Measurements from ENCODE around the gene FRK. TPM values are rescaled to one million over a fixed set of nuclear protein-coding genes. Genes with fewer than 3 reads are reported as not detected.

The FRK gene
- total and polyA plus RNA-seq, 2 donors from 2014 or later: 5.9 to 25.0 TPM

DNA sequence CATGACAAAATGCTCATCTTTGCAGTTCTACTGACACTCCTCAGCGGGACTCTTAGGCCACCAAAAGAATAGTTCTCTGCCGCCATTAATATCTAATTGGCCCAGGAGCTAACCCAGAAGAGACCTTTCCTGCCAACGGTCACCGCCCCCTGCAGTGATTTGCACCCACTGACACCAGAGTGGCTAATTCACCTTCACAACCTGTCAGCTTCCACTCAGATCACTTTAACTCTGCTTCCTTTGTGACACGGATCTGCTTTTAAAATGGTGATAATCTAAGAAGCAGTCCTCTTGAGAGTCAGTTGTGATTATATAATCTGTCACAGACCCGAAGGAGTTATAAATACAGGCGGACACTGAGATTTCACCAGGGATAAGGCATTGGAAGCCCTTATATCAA lies 172.8 kb downstream of the FRK start:
- Histone ChIP-seq H3K36me3 (ENCODE audit: control insufficient read depth in 2 of 3, insufficient read depth in 3 of 3, low read length in 3 of 3) (no peaks in the 10 kb centered on the region), H3K4me1 (ENCODE audit: control insufficient read depth in 2 of 3, insufficient read depth in 2 of 3, low read depth in 1 of 3, low read length in 3 of 3) (no peaks in the 10 kb centered on the region), H3K27me3 (ENCODE audit: control insufficient read depth, insufficient read depth, low read length) (no peaks in the 10 kb centered on the region), H3K4me3 (ENCODE audit: low read length in 3 of 3) (no peak overlapping the region), H3K9me3 (ENCODE audit: control insufficient read depth in 2 of 3, insufficient read depth in 1 of 3, low read length in 3 of 3) (no peaks in the 10 kb centered on the region), H3K9ac (ENCODE audit: low read length in 3 of 3) (no peak overlapping the region), H3K27ac (ENCODE audit: low read depth in 2 of 2, low read length in 2 of 2) (no peak overlapping the region)
- no peak for DNase-seq
- intact Hi-C loops (cut with DNase I): no loop called here
- TF ChIP-seq, protein P1, sequence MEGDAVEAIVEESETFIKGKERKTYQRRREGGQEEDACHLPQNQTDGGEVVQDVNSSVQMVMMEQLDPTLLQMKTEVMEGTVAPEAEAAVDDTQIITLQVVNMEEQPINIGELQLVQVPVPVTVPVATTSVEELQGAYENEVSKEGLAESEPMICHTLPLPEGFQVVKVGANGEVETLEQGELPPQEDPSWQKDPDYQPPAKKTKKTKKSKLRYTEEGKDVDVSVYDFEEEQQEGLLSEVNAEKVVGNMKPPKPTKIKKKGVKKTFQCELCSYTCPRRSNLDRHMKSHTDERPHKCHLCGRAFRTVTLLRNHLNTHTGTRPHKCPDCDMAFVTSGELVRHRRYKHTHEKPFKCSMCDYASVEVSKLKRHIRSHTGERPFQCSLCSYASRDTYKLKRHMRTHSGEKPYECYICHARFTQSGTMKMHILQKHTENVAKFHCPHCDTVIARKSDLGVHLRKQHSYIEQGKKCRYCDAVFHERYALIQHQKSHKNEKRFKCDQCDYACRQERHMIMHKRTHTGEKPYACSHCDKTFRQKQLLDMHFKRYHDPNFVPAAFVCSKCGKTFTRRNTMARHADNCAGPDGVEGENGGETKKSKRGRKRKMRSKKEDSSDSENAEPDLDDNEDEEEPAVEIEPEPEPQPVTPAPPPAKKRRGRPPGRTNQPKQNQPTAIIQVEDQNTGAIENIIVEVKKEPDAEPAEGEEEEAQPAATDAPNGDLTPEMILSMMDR (IDR thresholded peaks at IDR 0.05; ENCODE audit: borderline replicate concordance, extremely low read depth, insufficient read depth): no peak
- no peak for FAIRE-seq

DNA sequence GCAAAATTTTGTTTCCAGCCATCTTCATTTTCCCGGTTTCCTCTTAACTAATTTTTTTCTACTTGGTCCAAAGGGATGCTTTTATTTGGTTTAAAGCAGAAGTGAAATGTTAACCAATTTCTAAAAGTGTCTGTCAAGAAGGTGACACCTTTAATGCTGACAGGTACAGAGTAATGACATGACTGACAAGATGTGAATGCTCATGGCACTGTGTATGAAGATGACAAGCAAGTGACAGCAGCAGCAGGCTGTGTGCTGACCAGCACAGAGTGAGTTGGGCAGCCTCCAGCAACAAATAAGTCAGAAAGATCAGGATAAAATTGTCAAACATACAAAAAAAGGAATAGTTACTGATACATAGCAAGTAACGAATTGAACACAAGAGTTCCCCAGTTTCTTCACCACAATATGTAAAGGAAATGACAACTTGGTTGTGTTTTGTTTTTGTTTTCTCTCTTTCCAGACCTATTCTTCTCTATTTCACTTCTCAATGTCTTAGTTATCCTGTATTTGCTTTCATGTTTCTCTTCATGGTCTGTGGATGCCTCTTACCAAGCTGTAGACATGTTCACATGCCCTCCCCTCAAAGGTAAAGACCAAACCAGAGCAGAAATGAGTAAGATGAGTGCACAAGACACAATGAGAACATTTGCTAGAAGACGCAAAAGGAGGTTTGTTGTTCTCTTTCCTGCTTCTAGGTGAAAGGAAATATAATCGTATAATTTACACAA lies 174.9 kb downstream of the FRK start:
- H3K27ac ChIP-seq (ENCODE audit: low read depth in 2 of 2, low read length in 2 of 2): no peak overlapping the region
- no peak overlapping the region for H3K9ac ChIP-seq (ENCODE audit: low read length in 3 of 3)
- no peak for FAIRE-seq
- no peaks in the 10 kb centered on the region for H3K27me3 ChIP-seq (ENCODE audit: control insufficient read depth, insufficient read depth, low read length)
- intact Hi-C loops (cut with DNase I): no loop called here
- DNase-seq: no peak
- no peaks in the 10 kb centered on the region for H3K9me3 ChIP-seq (ENCODE audit: control insufficient read depth in 2 of 3, insufficient read depth in 1 of 3, low read length in 3 of 3)
- H3K4me3 ChIP-seq (ENCODE audit: low read length in 3 of 3): no peak overlapping the region
- TF ChIP-seq, protein P1 (IDR thresholded peaks at IDR 0.05; ENCODE audit: borderline replicate concordance, extremely low read depth, insufficient read depth): no peak
- H3K4me1 ChIP-seq (ENCODE audit: control insufficient read depth in 2 of 3, insufficient read depth in 2 of 3, low read depth in 1 of 3, low read length in 3 of 3): no peaks in the 10 kb centered on the region
- no peaks in the 10 kb centered on the region for H3K36me3 ChIP-seq (ENCODE audit: control insufficient read depth in 2 of 3, insufficient read depth in 3 of 3, low read length in 3 of 3)

DNA sequence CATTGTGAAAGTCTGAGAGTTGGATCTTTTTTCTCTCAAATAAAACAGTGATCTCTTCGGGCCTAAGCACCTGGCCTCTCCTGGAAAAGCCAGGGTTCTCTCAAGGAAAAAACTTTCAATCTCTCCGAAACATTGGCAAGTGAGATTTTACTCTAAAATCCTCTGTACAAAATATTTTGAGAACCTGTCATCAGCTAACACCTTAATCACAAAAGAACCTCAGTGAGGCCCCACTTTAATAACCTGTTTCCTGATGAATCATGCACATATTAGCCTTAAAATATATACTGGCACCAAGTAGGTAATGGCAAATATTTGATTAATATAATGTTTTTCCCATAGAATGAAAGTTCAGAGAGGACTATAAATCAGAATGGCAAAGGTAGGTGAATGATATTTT lies 177.9 kb downstream of the FRK start:
- no peak for FAIRE-seq
- no peaks in the 10 kb centered on the region for H3K9me3 ChIP-seq (ENCODE audit: control insufficient read depth in 2 of 3, insufficient read depth in 1 of 3, low read length in 3 of 3)
- H3K9ac ChIP-seq (ENCODE audit: low read length in 3 of 3): no peak overlapping the region
- H3K4me1 ChIP-seq (ENCODE audit: control insufficient read depth in 2 of 3, insufficient read depth in 2 of 3, low read depth in 1 of 3, low read length in 3 of 3): no peaks in the 10 kb centered on the region
- H3K27me3 ChIP-seq (ENCODE audit: control insufficient read depth, insufficient read depth, low read length): no peaks in the 10 kb centered on the region
- TF ChIP-seq, protein P1 (IDR thresholded peaks at IDR 0.05; ENCODE audit: borderline replicate concordance, extremely low read depth, insufficient read depth): no peak
- no peak for DNase-seq
- H3K36me3 ChIP-seq (ENCODE audit: control insufficient read depth in 2 of 3, insufficient read depth in 3 of 3, low read length in 3 of 3): no peaks in the 10 kb centered on the region
- H3K27ac ChIP-seq (ENCODE audit: low read depth in 2 of 2, low read length in 2 of 2): no peak overlapping the region
- intact Hi-C loops (cut with DNase I): no loop called here
- H3K4me3 ChIP-seq (ENCODE audit: low read length in 3 of 3): no peak overlapping the region

DNA sequence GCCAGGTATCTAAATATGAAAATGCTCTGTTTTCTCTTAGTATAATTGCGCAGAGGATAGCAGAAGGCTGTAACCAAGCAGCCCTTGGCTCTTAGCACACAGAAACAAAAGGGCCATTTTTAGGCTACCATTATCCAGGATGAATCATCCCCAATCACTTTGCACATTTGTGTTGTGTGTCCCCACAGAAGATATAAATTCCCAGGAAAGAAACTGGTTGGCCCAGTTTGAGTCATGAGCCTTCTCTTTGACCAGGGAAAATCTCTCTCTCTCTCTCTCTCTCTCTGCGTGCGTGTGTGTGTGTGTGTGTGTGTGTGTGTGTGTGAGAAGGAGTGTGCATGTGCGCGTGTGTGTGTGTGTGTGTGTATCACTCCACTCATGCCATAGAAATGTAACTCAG lies 178.5 kb downstream of the FRK start:
- no peaks in the 10 kb centered on the region for H3K4me1 ChIP-seq (ENCODE audit: control insufficient read depth in 2 of 3, insufficient read depth in 2 of 3, low read depth in 1 of 3, low read length in 3 of 3)
- intact Hi-C loops (cut with DNase I): no loop called here
- no peak overlapping the region for H3K27ac ChIP-seq (ENCODE audit: low read depth in 2 of 2, low read length in 2 of 2)
- DNase-seq: no peak
- H3K27me3 ChIP-seq (ENCODE audit: control insufficient read depth, insufficient read depth, low read length): no peaks in the 10 kb centered on the region
- H3K4me3 ChIP-seq (ENCODE audit: low read length in 3 of 3): no peak overlapping the region
- no peak for FAIRE-seq
- no peak overlapping the region for H3K9ac ChIP-seq (ENCODE audit: low read length in 3 of 3)
- H3K36me3 ChIP-seq (ENCODE audit: control insufficient read depth in 2 of 3, insufficient read depth in 3 of 3, low read length in 3 of 3): no peaks in the 10 kb centered on the region
- TF ChIP-seq, protein P1 (IDR thresholded peaks at IDR 0.05; ENCODE audit: borderline replicate concordance, extremely low read depth, insufficient read depth): no peak
- no peaks in the 10 kb centered on the region for H3K9me3 ChIP-seq (ENCODE audit: control insufficient read depth in 2 of 3, insufficient read depth in 1 of 3, low read length in 3 of 3)

Data from kidney (tissue), 14 donors.